Activated naive CD4-positive, alpha-beta T cell treated with anti-CD3 and anti-CD28 coated beads for 36 hours (primary cell): Measurements from ENCODE around the gene FHIT. TPM values are rescaled to one million over a fixed set of nuclear protein-coding genes. Genes with fewer than 3 reads are reported as not detected.
A peak's percentile ranks its signal among the peaks of the same experiment; 100 is the strongest.

Experiments
- CTCF ChIA-PET: fragments of 350-600 bp; sonication (Branson Sonifier 250); formaldehyde crosslinking; loops from one replicate; lab custom pipeline; 2021; ENCODE audit warnings: antibody characterized with exemption; lab: Charles Lee
- DNase-seq: peaks from one replicate; pipeline ENCODE4 v3.0.0-alpha.2; 2020
- H3K27ac Mint-ChIP-seq: one replicate; pipeline ENCODE4 v1.8.0; 2021; ENCODE audit warnings: mild to moderate bottlenecking, mixed read lengths
- H3K27me3 Mint-ChIP-seq: one replicate; pipeline ENCODE4 v1.8.0; 2021; ENCODE audit warnings: low read depth, mixed read lengths
- H3K36me3 Mint-ChIP-seq: one replicate; pipeline ENCODE4 v1.8.0; 2021; ENCODE audit warnings: low read depth, mixed read lengths
- H3K4me1 Mint-ChIP-seq: one replicate; pipeline ENCODE4 v1.8.0; 2021; ENCODE audit warnings: low read depth, mixed read lengths
- H3K4me3 Mint-ChIP-seq: one replicate; pipeline ENCODE4 v1.8.0; 2021; ENCODE audit warnings: mild to moderate bottlenecking, moderate library complexity, mixed read lengths
- H3K9me3 Mint-ChIP-seq: one replicate; pipeline ENCODE4 v1.8.0; 2021; ENCODE audit warnings: mixed read lengths
- intact Hi-C: fragments of 100-400 bp; cut with micrococcal nuclease; formaldehyde crosslinking; loops from one replicate; pipeline ENCODE4 v1.15.1; 2023
- total RNA-seq, 2 experiments: library from RNA; stranded (reverse); gene quantifications; one replicate each; pipeline ENCODE4 v1.2.3, GENCODE V29; 2021

Gene FHIT
- total RNA-seq, 2 experiments from 2014 or later, result 20.2 to 22.7 TPM

DNA sequence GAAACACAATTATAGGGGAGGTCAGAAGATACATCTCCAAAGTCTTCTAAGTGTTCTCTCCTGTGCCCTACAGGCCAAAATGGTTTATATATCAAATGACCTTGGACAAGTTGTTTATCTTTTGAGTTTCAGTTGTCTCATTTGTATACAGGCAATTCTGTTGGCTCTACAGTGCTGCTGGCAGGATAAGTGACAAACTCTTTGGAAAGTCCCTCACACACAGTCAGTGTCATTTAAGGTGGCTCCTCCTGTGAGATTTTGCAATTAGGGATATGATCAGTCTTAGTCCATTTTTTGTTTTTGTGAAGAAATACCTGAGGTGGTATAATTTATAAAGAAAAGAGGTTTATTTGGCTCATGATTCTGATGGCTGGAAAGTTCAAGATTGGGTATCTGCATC lies 1165.6 kb downstream of the FHIT start:
- Mint-ChIP-seq H3K4me3 (no peak overlapping the region), H3K9me3 (peaks cover 6% of the 10 kb centered on the region), H3K27me3 (no peaks in the 10 kb centered on the region), H3K27ac (peak overlapping the region; percentile 44), H3K4me1 (peaks cover 69% of the 10 kb centered on the region), H3K36me3 (peaks cover 23% of the 10 kb centered on the region)
- intact Hi-C loops, result loop anchor here (2.0 to 10.0 kb wide), 4 partner anchors 45 to 1437 kb away; no protein-coding TSS in a partner anchor
- peak; percentile 35 for DNase-seq
- CTCF ChIA-PET, result no interaction called here

DNA sequence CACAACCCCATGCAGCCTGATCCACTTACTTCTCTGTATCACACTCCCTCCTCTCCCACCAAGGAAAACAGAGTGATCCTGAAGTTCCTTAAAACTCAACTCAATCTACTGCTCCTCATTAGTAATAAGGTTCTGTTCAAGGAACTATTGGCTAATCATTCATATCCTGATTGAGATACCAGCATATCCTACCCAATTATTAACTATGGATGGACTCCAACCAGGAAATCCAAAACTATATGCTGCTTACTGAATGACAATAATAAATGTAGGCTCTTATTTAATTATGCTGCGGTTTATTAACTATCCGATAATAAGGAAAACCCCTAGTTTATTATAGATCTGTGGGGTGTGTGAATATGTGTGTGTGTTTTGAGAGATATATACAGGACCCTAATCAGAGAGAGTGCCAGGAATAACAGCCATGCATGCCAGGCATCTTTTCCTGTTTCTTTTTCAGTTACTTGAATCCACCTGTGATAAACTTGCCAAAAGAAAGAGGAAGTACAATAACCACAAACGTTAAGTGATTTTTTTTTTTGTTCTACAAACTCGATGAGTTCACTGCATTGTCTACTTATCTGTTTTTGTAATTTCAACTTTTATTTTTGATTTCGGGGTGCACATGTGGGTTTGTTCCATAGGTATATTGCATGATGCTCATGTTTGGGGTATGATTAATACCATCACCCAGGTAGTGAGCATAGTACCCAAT lies 1169.7 kb downstream of the FHIT start:
- Mint-ChIP-seq H3K27me3 (no peaks in the 10 kb centered on the region), H3K27ac (peak overlapping the region; percentile 98), H3K4me1 (peaks cover 67% of the 10 kb centered on the region), H3K4me3 (peak overlapping the region; percentile 47), H3K9me3 (peaks cover 5% of the 10 kb centered on the region), H3K36me3 (peaks cover 21% of the 10 kb centered on the region)
- no peak for DNase-seq
- intact Hi-C loops, result loop anchor here (2.0 to 10.0 kb wide), 9 partner anchors 17 to 1303 kb away; partner anchors contain the start of gene FHIT
- CTCF ChIA-PET, result interaction anchor here (1.4 kb wide), 1 partner anchor 28 kb away, joined by 3 read pairs; no protein-coding TSS in a partner anchor

DNA sequence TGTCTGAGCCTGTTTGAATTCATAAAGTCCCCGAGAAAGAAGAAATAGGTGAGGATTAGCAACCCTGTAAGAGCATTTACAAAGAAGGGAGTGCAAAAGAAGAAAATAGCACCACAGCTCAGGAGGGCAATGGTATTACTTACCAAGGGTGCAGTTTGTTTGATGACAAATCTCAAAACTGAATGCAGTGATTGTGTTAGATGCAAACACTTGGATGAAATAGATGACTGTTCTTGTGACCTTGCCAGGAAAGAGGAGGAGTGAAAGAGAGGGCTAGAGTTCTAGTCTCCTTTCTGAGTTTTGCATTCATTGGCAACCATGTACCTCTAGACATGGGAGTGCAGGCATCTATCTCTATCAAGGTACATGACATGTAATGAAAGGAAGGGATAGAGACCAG lies 1170.6 kb downstream of the FHIT start:
- peaks cover 16% of the 10 kb centered on the region for H3K36me3 Mint-ChIP-seq
- H3K9me3 Mint-ChIP-seq, result peaks cover 3% of the 10 kb centered on the region
- peak overlapping the region; percentile 98 for H3K27ac Mint-ChIP-seq
- DNase-seq, result peak; percentile 51
- no peaks in the 10 kb centered on the region for H3K27me3 Mint-ChIP-seq
- CTCF ChIA-PET, result interaction anchor here (0.8 kb wide), 1 partner anchor 12 kb away, joined by 3 read pairs; no protein-coding TSS in a partner anchor
- peaks cover 62% of the 10 kb centered on the region for H3K4me1 Mint-ChIP-seq
- intact Hi-C loops, result loop anchor here (1.0 to 10.0 kb wide), 15 partner anchors 16 to 1304 kb away; partner anchors contain the start of gene FHIT
- peak overlapping the region; percentile 71 for H3K4me3 Mint-ChIP-seq

DNA sequence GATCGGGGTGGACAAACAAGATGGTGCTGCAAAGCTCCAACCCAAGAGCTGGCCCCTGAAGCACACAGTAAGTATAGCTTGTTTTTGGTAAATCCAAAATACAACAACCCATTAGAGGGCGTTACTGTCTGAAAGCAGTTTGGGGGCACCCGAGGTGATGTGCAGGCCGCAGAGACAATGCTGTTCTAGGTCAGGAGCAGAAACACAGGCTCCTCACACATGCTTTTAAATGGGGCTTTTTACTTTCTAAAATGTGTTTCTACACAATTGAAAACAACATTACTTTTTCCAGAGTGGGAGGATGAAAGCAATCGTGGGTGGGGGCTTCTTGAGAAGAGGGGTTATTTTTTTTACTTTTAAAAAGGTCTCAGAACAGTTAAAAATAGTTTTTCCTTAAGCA lies 1172.2 kb downstream of the FHIT start:
- Mint-ChIP-seq H3K27ac (peak overlapping the region; percentile 98), H3K4me1 (peaks cover 64% of the 10 kb centered on the region), H3K4me3 (peak overlapping the region; percentile 71), H3K27me3 (no peaks in the 10 kb centered on the region), H3K36me3 (peaks cover 8% of the 10 kb centered on the region), H3K9me3 (peaks cover 3% of the 10 kb centered on the region)
- DNase-seq, result peak; percentile 75
- CTCF ChIA-PET, result interaction anchor here (0.6 to 2.2 kb wide), 16 partner anchors 9 to 1412 kb away, joined by 3 to 9 read pairs (median 3); no protein-coding TSS in a partner anchor
- intact Hi-C loops, result loop anchor here (5.0 kb wide), 1 partner anchor 353 kb away; no protein-coding TSS in a partner anchor

DNA sequence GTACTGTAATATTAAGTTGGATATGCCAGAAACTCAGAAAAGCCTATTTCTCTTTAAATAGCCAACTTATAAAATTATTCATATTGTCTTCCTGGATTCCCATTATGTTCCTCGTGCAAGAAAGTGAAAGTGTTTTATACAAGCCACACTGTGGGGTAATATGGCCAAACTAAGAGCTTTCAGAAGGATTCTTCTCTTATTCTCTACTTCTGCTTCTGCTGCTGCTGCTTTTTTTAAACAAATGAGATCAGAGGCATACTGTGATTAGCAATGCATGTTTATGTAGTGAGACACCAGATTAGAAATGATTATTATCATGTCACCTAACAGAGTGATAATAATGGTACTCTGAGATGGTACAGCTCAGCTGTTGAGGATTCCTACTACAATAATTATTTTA lies 1174.9 kb downstream of the FHIT start:
- CTCF ChIA-PET, result interaction anchor here (1.0 to 1.4 kb wide), 4 partner anchors 10 to 94 kb away, joined by 3 read pairs; no protein-coding TSS in a partner anchor
- Mint-ChIP-seq H3K4me3 (peak overlapping the region; percentile 75), H3K27me3 (no peaks in the 10 kb centered on the region), H3K9me3 (peaks cover 5% of the 10 kb centered on the region), H3K36me3 (peaks cover 9% of the 10 kb centered on the region), H3K4me1 (peaks cover 75% of the 10 kb centered on the region), H3K27ac (peak overlapping the region; percentile 98)
- no peak for DNase-seq
- intact Hi-C loops, result loop anchor here (5.0 kb wide), 1 partner anchor 356 kb away; no protein-coding TSS in a partner anchor

DNA sequence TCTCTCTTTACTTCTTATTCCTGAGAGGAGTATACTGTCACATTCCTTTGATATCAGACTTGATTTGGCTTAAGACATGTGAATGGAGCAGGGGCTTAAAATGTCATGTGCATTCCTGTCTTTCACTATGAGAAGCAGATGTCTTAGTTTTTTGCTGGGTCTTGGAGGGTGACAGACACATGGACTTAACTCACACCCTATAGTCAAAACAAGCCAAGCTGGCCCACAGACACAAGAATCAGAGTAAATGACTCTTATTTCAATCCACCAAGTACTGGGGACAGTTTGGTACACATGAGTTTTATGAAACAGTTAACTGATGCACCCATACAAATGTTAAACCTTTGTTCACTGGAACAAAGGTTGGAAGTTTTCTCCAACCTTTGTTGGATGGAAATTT lies 1177.3 kb downstream of the FHIT start:
- H3K27ac Mint-ChIP-seq, result peak overlapping the region; percentile 98
- H3K36me3 Mint-ChIP-seq, result peaks cover 10% of the 10 kb centered on the region
- no peaks in the 10 kb centered on the region for H3K27me3 Mint-ChIP-seq
- H3K9me3 Mint-ChIP-seq, result peaks cover 5% of the 10 kb centered on the region
- H3K4me1 Mint-ChIP-seq, result peaks cover 74% of the 10 kb centered on the region
- CTCF ChIA-PET, result no interaction called here
- intact Hi-C loops, result loop anchor here (1.0 to 5.0 kb wide), 3 partner anchors 9 to 317 kb away; no protein-coding TSS in a partner anchor
- no peak for DNase-seq
- H3K4me3 Mint-ChIP-seq, result peak overlapping the region; percentile 62

DNA sequence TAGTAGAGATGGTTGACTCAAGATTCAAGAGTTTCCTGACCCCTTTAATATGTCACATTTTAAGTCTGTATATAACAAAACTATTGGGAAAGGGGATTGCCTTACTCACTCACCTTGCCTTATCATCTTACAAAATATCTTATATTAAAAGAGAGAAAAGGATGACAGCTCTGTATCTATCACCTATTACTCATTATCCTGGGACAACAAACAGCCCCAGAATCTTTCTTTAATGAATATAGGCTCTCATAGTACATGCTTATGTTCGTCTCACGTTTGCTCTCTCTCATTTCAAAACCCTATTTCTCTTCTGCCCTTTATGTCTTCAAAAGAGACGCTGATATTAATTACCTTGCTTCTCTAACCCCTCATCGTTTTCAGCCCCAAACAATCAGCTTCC lies 1178.0 kb downstream of the FHIT start:
- peak overlapping the region; percentile 62 for H3K4me3 Mint-ChIP-seq
- H3K27me3 Mint-ChIP-seq, result no peaks in the 10 kb centered on the region
- intact Hi-C loops, result loop anchor here (1.0 to 5.0 kb wide), 3 partner anchors 8 to 316 kb away; no protein-coding TSS in a partner anchor
- peaks cover 71% of the 10 kb centered on the region for H3K4me1 Mint-ChIP-seq
- H3K9me3 Mint-ChIP-seq, result peaks cover 5% of the 10 kb centered on the region
- CTCF ChIA-PET, result no interaction called here
- H3K27ac Mint-ChIP-seq, result peak overlapping the region; percentile 98
- DNase-seq, result no peak
- peaks cover 10% of the 10 kb centered on the region for H3K36me3 Mint-ChIP-seq

DNA sequence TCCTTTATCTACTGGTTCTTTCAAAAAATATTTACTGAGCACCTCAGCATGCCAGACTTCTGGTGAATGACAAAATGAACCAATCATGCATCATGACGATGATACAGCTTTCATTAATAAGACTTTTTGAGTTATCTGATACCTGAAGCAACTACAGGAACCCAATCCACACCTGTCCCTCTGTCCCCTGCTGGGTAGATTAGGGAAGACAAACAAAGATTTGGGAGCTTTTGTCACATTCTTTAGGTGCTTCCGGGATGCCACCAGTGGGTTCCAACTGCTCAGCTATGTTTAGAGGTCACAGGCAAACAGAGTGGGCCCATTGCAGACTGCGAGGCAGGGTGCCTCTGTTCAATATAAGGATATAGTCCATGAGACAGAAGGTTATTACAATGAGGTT lies 1180.9 kb downstream of the FHIT start:
- Mint-ChIP-seq H3K4me1 (peaks cover 87% of the 10 kb centered on the region), H3K27ac (no peak overlapping the region), H3K4me3 (no peak overlapping the region), H3K9me3 (peaks cover 6% of the 10 kb centered on the region), H3K27me3 (no peaks in the 10 kb centered on the region), H3K36me3 (peaks cover 10% of the 10 kb centered on the region)
- DNase-seq, result no peak
- intact Hi-C loops, result loop anchor here (5.0 kb wide), 2 partner anchors 203 to 313 kb away; no protein-coding TSS in a partner anchor
- CTCF ChIA-PET, result interaction anchor here (1.3 to 1.7 kb wide), 2 partner anchors 8 to 15 kb away, joined by 4 to 9 read pairs; no protein-coding TSS in a partner anchor

DNA sequence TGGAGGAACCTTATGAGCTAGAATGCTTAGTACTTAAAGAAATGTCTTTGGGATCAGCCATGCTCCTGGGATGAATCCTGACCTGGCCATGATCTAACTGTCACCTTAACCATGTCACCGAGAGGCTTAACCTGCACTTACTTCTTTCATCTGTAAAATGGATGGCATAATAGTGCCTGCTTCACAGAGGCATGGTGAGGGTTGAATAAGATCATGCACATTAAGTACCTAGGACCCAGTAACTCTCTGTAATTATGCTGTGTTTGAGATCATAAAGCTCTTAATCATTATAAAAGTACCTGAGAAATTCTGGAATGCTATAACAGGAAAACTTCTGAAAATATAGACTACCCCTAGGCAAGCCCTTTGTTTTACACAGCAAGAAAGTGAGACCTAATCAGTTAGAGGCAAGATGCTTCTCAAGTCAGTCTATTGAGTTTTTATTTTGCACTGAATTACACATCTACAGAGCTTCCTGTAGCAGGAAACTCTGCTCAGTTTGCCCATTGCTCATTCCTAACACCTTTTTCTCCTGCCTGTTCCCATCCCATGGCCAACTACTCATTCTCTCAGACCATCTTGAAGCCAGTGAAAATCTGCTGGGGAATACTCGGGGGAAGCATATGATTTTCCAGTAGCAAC lies 1185.9 kb downstream of the FHIT start:
- Mint-ChIP-seq H3K4me1 (peaks cover 89% of the 10 kb centered on the region), H3K27me3 (no peaks in the 10 kb centered on the region), H3K4me3 (peak overlapping the region; percentile 35), H3K27ac (peak overlapping the region; percentile 88), H3K9me3 (peaks cover 1% of the 10 kb centered on the region), H3K36me3 (no peaks in the 10 kb centered on the region)
- intact Hi-C loops, result loop anchor here (1.0 to 2.0 kb wide), 4 partner anchors 8 to 55 kb away; no protein-coding TSS in a partner anchor
- CTCF ChIA-PET, result interaction anchor here (1.1 to 1.7 kb wide), 3 partner anchors 11 to 15 kb away, joined by 3 to 6 read pairs (median 3); no protein-coding TSS in a partner anchor
- peak; percentile 21 for DNase-seq

DNA sequence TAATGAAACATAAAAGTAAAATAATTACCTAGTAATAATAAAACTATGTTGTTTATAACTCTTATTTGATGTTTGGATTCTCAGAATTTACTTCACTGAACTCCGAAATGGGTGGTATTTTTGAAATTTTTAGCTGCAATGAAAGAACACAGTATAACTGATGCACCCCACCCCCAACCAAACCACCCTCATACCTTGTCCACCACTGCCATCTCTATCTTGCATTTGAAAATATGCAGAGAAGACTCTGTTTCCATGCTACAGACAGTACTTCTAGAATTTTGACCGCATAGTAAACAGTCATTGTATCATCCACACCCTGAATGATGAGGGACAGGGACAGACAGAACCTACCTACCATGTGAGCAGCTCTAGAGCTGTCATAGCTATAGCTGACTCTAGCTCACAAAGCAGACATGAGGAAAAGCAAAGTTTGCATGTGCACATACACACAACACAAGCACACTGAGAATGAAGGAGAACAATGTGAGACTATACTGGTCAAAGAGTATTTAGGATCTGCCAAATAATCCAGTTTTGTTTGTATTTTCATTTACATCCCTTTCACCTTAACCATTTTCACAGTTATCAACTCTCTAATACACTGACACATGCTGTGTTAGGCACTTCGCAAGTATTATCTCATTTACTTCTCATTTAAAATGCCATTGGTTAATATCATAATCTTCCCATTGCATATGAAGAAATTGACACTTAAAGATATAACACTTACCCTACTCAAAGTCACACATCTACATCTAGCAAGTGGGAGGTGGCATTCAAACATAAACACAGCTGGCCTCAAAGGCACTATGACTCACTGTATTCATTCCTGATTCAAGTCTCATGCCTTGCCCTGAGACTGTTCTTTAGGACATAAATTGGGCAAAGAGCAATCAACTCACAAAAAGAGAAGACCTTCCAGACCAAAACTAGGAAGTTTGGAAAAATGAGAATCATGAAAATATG lies 1186.8 kb downstream of the FHIT start:
- Mint-ChIP-seq H3K36me3 (peaks cover 2% of the 10 kb centered on the region), H3K9me3 (peaks cover 1% of the 10 kb centered on the region), H3K27me3 (no peaks in the 10 kb centered on the region), H3K27ac (peak overlapping the region; percentile 88), H3K4me3 (peak overlapping the region; percentile 11), H3K4me1 (peaks cover 89% of the 10 kb centered on the region)
- CTCF ChIA-PET, result interaction anchor here (0.9 to 1.7 kb wide), 4 partner anchors 14 to 23 kb away, joined by 3 to 6 read pairs (median 4); no protein-coding TSS in a partner anchor
- intact Hi-C loops, result loop anchor here (1.0 to 5.0 kb wide), 6 partner anchors 9 to 192 kb away; no protein-coding TSS in a partner anchor
- peak; percentile 70 for DNase-seq

DNA sequence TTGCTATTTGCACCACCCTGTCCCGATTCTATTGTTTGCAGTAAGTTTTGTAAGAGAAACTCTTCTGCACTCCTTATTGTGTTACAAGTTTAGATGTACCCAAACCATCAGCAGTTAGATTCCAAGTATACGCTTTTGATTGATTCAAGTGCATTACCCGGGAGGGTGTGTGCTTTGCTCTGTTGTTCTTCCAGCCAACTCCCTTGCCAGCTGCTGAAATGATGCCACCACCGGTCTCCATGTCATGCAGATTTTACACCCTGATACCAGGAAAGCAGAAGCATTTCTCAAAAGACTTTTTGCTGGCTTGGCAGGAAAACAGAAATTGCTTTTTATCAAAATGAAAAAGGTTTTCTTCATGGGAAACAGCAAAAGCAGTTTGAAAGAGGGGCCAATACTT lies 1194.8 kb downstream of the FHIT start:
- DNase-seq, result peak; percentile 60
- peaks cover 7% of the 10 kb centered on the region for H3K9me3 Mint-ChIP-seq
- H3K27me3 Mint-ChIP-seq, result no peaks in the 10 kb centered on the region
- CTCF ChIA-PET, result interaction anchor here (0.9 to 1.7 kb wide), 5 partner anchors 14 to 35 kb away, joined by 3 to 7 read pairs (median 4); no protein-coding TSS in a partner anchor
- peak overlapping the region; percentile 92 for H3K27ac Mint-ChIP-seq
- H3K36me3 Mint-ChIP-seq, result peaks cover 12% of the 10 kb centered on the region
- peak overlapping the region; percentile 63 for H3K4me3 Mint-ChIP-seq
- peaks cover 94% of the 10 kb centered on the region for H3K4me1 Mint-ChIP-seq
- intact Hi-C loops, result loop anchor here (2.0 kb wide), 1 partner anchor 64 kb away; no protein-coding TSS in a partner anchor
